ENCODE results near the gene TPST2. TPM values are rescaled to one million over a fixed set of nuclear protein-coding genes. Genes with fewer than 3 reads are reported as not detected.
"Not testable (repeated sequence)": the region's sequence is repeated elsewhere in the genome, so short reads cannot be mapped to it uniquely, and the experiment has no call there.

TPST2 gene
- total and polyA plus RNA-seq, 12 donors: 15.7 to 167 (median 57.0) TPM

DNA sequence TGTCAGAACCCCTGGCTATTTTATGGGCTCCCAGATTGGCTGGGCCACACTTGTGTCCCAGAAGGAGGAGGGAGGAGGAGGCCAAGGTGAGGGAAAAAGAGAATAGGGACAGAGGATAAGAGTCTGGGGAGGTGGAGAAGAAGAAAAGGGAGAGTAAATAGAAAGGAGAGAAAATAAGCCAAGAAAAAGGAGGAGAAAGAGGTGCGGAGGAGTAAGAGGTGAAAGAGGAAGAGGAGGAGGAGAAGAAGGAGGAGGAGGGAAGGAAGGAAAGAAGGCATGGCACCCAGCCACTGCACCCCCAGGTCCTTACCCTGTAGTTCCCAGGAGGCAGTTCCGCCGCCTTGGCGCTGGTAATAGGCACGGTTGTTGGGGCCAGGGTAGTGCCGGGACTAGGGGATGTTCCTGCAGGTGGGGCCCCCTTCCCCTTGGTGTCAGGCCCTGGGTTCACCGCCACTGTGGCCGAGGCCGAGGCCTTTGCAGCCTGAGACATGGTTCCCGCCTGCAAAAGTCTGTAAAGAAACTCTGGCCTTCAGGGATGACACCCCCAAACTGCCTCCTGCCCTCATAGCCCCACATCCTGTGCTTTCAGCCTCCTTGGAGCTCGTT lies 26.0 kb upstream of the TPST2 start:
- Histone ChIP-seq H3K9me3 (replicated peaks in 1 of 3) (no peaks in the 10 kb centered on the region), H3K27me3 (peaks cover 9% of the 10 kb centered on the region), H3K27ac (no peak overlapping the region), H3K36me3 (replicated peaks in 1 of 2) (no peaks in the 10 kb centered on the region), H3K4me3 (no peak overlapping the region), H3K4me1 (replicated peaks in 1 of 2) (no peaks in the 10 kb centered on the region)
- no peak for TF ChIP-seq POLR2A (IDR thresholded peaks at IDR 0.05)
- TF ChIP-seq, protein P1, sequence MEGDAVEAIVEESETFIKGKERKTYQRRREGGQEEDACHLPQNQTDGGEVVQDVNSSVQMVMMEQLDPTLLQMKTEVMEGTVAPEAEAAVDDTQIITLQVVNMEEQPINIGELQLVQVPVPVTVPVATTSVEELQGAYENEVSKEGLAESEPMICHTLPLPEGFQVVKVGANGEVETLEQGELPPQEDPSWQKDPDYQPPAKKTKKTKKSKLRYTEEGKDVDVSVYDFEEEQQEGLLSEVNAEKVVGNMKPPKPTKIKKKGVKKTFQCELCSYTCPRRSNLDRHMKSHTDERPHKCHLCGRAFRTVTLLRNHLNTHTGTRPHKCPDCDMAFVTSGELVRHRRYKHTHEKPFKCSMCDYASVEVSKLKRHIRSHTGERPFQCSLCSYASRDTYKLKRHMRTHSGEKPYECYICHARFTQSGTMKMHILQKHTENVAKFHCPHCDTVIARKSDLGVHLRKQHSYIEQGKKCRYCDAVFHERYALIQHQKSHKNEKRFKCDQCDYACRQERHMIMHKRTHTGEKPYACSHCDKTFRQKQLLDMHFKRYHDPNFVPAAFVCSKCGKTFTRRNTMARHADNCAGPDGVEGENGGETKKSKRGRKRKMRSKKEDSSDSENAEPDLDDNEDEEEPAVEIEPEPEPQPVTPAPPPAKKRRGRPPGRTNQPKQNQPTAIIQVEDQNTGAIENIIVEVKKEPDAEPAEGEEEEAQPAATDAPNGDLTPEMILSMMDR (IDR thresholded peaks at IDR 0.05): no peak
- no peak for DNase-seq
- 74 to 84% (median 77%) methylated on average over 7 to 11 of the region's 11 CpGs for WGBS, 4 donors
- intact Hi-C loops (cut with DNase I): no loop called here

GRCh38 chr22:26615149-26615548 lies 25.2 kb upstream of the TPST2 start:
- Histone ChIP-seq H3K4me3 (no peak overlapping the region), H3K27me3 (peaks cover 9% of the 10 kb centered on the region), H3K27ac (no peak overlapping the region), H3K4me1 (replicated peaks in 1 of 2) (no peaks in the 10 kb centered on the region), H3K9me3 (replicated peaks in 1 of 3) (no peaks in the 10 kb centered on the region), H3K36me3 (replicated peaks in 1 of 2) (no peaks in the 10 kb centered on the region)
- TF ChIP-seq, protein P1 (IDR thresholded peaks at IDR 0.05): no peak
- TF ChIP-seq POLR2A (IDR thresholded peaks at IDR 0.05): no peak
- WGBS, 4 donors: 49 to 53% (median 50%) methylated on average over 5 of the region's 5 CpGs
- DNase-seq: no peak
- intact Hi-C loops (cut with DNase I): no loop called here

DNA sequence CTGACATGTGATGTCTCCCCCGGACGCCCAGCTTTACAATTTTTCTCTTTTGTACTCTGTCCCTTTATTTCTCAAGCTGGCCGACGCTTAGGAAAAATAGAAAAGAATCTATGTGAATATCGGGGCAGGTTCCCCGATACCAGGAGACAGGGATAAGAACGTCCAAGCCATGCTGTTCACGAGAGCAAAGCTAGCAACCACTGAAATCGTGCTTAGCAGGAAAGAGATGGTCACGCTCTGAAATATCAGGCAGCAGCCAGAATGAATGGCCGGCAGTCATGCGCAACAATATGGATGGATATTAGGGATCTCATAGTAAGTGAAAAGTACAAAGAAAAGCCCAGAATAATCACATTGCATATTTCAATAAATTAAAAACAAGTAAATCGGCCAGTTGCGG lies 24.4 kb upstream of the TPST2 start:
- H3K36me3 ChIP-seq (replicated peaks in 1 of 2): no peaks in the 10 kb centered on the region
- H3K4me3 ChIP-seq: no peak overlapping the region
- TF ChIP-seq, protein P1 (IDR thresholded peaks at IDR 0.05): no peak
- no peak for TF ChIP-seq POLR2A (IDR thresholded peaks at IDR 0.05)
- 58 to 67% (median 67%) methylated on average over 14 of the region's 14 CpGs for WGBS, 4 donors
- intact Hi-C loops (cut with DNase I): no loop called here
- H3K9me3 ChIP-seq (replicated peaks in 1 of 3): no peaks in the 10 kb centered on the region
- H3K27ac ChIP-seq: no peak overlapping the region
- no peak for DNase-seq
- H3K4me1 ChIP-seq (replicated peaks in 1 of 2): no peaks in the 10 kb centered on the region
- peaks cover 6% of the 10 kb centered on the region for H3K27me3 ChIP-seq

- H3K36me3 ChIP-seq (replicated peaks in 1 of 2); H3K4me3 ChIP-seq; DNase-seq; H3K4me1 ChIP-seq (replicated peaks in 1 of 2); H3K27me3 ChIP-seq; H3K9me3 ChIP-seq (replicated peaks in 1 of 3); intact Hi-C loops (cut with DNase I); H3K27ac ChIP-seq: not testable (repeated sequence)
- WGBS, 4 donors: 29 to 47% (median 36%) methylated on average over 4 to 10 of the region's 10 CpGs
Measured at GRCh38 chr22:26613753-26614152, 23.8 kb upstream of the TPST2 start.

DNA sequence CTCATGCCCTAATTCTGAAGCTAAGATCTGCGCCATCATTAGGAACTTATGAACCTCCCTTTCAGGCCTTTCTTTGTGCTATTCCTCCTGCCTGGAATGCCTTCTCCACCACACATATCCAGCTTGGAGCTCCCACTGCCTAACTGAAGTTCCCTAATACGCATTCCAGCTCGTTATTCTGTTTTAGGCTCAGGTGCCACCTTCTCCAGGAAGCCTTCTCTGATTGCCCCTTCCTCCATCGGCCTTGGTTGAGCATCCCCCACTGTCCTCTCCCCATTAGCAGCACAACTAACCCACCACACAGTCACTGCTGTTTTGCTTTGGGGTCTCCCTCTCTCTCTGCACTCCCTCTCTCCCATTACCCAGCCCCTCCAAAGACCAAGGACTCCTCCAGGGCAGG lies 22.7 kb upstream of the TPST2 start:
- H3K36me3 ChIP-seq (replicated peaks in 1 of 2): no peaks in the 10 kb centered on the region
- intact Hi-C loops (cut with DNase I): no loop called here
- DNase-seq: no peak
- TF ChIP-seq POLR2A (IDR thresholded peaks at IDR 0.05): no peak
- TF ChIP-seq, protein P1 (IDR thresholded peaks at IDR 0.05): no peak
- WGBS, 4 donors: 81 to 87% (median 85%) methylated on average over 4 of the region's 4 CpGs
- H3K4me1 ChIP-seq (replicated peaks in 1 of 2): no peaks in the 10 kb centered on the region
- H3K27ac ChIP-seq: no peak overlapping the region
- H3K9me3 ChIP-seq (replicated peaks in 1 of 3): no peaks in the 10 kb centered on the region
- peaks cover 5% of the 10 kb centered on the region for H3K27me3 ChIP-seq
- H3K4me3 ChIP-seq: no peak overlapping the region

Data from adrenal gland (tissue), 12 donors.